ENCODE measurements around the gene ARVCF.

Gene ARVCF

GRCh38 chr22:19974268-19974861 is 42.3 kb downstream of the ARVCF start:
- DNase-seq (ENCODE audit: low spot score), result peak; percentile 19
- no peak for FAIRE-seq

- DNase-seq (ENCODE audit: low spot score), result no peak
- FAIRE-seq, result no peak
Observed at GRCh38 chr22:19973551-19974267, 42.9 kb downstream of the ARVCF start.

GRCh38 chr22:19972652-19973550 is 43.7 kb downstream of the ARVCF start:
- FAIRE-seq (no peak), DNase-seq (ENCODE audit: low spot score) (no peak)

DNA sequence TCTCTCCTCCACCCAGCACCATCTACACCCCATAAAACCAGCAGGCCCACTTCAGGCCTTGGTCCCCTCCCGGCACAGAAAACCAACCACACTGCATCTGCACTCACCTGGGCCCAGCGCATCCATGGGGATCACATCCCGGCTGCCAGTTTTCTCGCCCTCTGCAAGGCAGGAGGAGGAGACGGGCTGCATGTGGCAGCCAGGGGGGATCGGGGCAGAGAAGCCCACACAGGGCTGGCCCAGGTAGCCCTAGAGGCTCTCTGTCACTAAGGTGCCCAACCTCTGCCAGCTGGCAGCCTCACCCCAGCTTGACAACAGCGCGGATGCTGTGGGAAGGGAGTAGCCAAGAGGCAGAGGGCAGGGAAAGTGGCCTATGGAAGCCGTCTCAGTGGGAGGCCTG is 44.4 kb downstream of the ARVCF start:
- FAIRE-seq, result no peak
- DNase-seq (ENCODE audit: low spot score), result no peak

- DNase-seq (ENCODE audit: low spot score) (no peak), FAIRE-seq (no peak)
Observed at GRCh38 chr22:19971276-19972124, 45.1 kb downstream of the ARVCF start.

DNA sequence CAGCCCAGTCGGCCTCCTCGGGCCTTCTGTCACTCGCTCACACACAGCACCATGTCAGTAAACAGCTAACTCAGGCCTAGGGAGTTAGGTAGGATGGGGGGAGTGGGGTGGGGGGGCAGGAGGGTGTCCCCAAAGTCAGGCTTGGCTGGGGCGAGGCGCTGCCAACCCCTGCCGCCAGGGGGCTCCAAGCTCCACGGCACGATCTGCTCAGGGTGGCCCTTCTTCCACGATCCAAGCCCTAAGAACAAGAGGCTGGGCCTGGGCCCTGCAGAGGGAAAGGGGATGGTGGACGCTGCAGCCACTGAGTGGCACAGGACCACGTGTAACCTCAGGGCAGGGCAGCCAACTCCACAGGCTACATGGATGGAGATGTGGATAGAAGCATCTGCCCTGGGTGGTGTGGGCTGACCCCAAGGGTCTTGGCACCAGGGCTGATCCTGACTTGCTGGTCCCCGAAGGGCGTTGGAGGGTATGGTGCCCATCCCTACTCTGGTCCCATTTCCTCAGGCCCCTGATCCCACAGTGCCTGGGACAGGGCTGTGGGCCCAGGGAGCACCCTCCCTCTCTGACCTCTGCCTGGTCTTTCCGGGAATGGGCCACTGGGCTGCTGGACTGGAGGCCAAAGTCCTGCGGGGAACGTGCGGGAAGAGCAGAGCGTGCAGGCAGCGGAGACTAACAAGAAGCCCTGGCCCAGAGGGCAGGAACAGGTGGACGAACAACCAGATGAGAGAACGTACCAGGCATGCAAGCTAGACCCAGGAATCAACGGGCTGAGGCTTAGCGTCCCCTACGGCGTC is 45.9 kb downstream of the ARVCF start:
- DNase-seq (ENCODE audit: low spot score), result peak; percentile 21
- FAIRE-seq, result no peak

DNA sequence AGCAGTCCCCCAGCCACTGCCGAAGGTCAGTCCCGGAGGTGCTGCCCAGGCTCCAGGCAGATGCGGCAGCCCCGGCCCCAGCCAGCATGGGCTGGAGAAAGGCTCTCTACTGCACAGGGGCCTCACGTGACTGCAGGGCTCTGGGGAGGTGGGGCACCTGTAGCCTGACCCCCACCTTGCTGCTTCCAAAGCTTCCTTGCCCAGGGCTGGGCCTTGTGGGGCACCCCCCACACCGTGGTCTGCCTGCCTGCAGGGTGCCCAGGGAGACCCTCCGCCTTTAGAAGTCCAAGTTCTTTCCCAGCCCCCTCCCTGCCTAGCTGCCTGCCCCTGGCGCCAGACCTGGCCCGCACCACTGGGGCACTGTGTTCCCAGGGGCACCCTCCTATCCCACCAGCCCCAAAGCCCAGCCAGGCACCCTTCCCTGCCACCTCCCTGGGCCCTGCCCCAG is 46.6 kb downstream of the ARVCF start:
- DNase-seq (ENCODE audit: low spot score) (no peak), FAIRE-seq (no peak)

- DNase-seq (ENCODE audit: low spot score) (no peak), FAIRE-seq (no peak)
Observed at GRCh38 chr22:19969141-19969928, 47.3 kb downstream of the ARVCF start.

DNA sequence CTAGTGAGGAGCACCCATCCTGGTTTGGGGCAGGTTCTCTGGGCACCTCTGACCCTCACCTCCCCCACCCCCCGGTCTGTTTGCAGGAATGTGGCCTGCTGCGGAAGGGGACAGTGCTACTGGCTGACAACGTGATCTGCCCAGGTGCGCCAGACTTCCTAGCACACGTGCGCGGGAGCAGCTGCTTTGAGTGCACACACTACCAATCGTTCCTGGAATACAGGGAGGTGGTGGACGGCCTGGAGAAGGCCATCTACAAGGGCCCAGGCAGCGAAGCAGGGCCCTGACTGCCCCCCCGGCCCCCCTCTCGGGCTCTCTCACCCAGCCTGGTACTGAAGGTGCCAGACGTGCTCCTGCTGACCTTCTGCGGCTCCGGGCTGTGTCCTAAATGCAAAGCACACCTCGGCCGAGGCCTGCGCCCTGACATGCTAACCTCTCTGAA is 48.2 kb downstream of the ARVCF start:
- no peak for DNase-seq (ENCODE audit: low spot score)

GRCh38 chr22:19967850-19968449 is 48.7 kb downstream of the ARVCF start:
- DNase-seq (ENCODE audit: low spot score), result no peak
- no peak for FAIRE-seq

More for the DNA sequence above, 48.2 kb downstream of the ARVCF start:
- no peak for FAIRE-seq

GRCh38 chr22:19966908-19967750 is 49.5 kb downstream of the ARVCF start:
- FAIRE-seq (no peak), DNase-seq (ENCODE audit: low spot score) (no peak)

DNA sequence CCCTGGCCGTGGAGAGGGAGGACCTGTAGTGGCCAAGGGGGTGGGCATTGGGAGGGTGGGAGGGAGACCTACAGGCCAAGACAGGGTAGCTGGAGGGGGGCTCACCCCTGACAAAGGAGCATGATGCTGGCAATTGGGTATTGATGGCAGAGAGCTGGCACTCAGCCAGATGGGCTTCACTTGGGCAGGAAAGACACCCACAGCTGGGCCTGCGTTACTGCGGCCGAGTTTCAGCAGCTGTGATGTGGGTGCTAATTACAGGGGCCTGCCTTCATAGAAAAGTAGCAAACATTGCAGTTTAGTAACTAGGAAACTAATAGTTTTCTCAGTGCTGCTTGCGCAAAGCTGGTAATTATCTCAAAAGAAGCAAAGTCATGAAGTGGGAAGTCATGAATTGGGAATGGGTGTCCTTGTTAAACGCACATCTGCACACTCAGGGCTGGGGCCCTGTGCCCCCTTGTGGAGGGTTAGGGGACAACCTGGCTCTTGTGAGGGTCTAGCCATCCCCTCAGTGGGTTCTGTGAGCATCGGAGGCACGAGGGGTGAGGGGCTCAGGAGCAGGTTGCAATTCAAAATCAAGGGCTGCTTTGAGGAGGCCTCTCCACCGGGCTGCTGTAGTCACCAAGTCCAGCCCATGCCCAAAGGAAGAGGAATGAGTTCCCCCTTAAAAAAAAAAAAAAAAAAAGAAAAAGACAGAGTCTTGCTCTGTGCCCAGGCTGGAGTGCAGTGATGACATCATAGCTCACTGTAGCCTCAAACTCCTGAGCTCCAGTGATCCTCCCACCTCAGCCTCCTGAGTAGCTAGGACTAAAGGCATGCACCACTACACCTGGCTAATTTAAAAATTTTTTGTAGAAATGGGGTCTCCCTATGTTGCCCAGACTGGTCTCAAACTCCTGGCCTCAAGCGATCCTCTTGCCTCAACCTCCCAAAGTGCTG is 50.6 kb downstream of the ARVCF start:
- no peak for DNase-seq (ENCODE audit: low spot score)
- no peak for FAIRE-seq

GRCh38 chr22:19964701-19965386 is 51.8 kb downstream of the ARVCF start:
- no peak for FAIRE-seq

GRCh38 chr22:19963863-19964642 is 52.6 kb downstream of the ARVCF start:
- no peak for FAIRE-seq
- no peak for DNase-seq (ENCODE audit: low spot score)

More at GRCh38 chr22:19964701-19965386, 51.8 kb downstream of the ARVCF start:
- no peak for DNase-seq (ENCODE audit: low spot score)

All from RCC 7860 (cell line).